ENCODE measurements around the gene FMNL1.

FMNL1 gene

DNA sequence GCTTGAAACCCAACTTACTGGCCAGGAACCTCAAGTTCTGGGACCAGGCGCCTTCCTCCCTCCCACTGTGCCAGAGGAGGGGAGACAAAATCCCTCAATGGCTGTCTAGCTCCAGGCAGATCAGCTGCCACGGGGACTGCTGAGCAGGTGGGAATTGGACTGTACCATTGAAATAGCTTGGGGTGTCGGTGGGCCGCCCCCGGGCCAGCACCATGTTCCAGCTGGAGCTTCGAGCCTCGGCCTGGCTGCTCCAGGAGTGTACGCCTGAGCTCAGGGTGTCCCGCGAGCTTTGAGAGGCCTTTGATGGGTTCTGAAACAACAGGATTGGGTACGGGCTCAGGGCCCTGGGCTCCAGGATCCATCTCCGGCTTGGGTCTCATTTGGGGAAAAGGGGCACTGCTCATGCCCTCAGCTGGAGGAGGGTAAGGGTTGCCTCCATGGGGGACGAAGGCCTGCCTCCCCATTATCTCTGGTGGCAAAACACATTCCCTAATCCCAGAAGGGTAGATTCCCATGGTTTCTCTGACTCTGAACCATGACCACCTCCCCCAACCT, 44.8 kb downstream of the FMNL1 start:
- H3K27me3 ChIP-seq (ENCODE audit: control insufficient read depth, insufficient read depth, low read length): no peaks in the 10 kb centered on the region
- H3K4me3 ChIP-seq (ENCODE audit: low read length): no peak overlapping the region
- no peak overlapping the region for H3K9ac ChIP-seq (ENCODE audit: low read length)
- peaks cover 7% of the 10 kb centered on the region for H3K4me1 ChIP-seq (ENCODE audit: control insufficient read depth, low read depth, low read length)
- H3K27ac ChIP-seq (ENCODE audit: low read length): no peak overlapping the region
- no peaks in the 10 kb centered on the region for H3K9me3 ChIP-seq (ENCODE audit: control insufficient read depth, low read depth, low read length)
- peaks cover 14% of the 10 kb centered on the region for H3K36me3 ChIP-seq (ENCODE audit: control insufficient read depth, low read depth, low read length)

DNA sequence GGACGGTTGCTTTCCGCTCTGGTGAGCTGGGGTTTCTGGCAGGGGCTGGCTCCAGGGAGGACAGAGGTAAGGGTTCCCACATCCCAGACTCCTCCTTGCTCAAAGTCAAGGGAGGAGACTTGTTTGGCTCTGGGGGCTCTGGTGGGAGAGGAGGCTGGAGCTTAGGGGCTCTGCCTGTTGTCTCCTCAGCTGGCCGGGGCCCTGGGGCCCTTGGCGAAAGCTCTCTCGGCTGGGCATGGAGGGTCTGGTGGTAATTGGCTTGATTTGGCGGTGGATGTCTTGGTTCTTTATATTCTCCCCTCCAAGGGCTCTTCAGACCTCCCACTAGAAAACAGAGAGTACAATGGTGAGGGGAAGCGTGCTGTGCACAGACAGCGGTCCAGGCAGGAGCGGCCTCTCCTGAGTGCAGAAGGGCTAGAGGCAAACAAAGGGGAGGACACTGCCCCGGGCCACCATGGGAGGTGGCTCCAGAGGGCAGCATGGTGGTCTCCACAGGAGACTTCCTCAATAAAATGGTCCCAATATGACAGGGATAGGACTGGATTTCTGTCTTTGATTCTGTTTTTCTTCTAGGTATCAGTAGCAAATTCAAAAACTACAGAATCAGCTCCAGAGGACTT, 45.9 kb downstream of the FMNL1 start:
- Histone ChIP-seq H3K27me3 (ENCODE audit: control insufficient read depth, insufficient read depth, low read length) (no peaks in the 10 kb centered on the region), H3K27ac (ENCODE audit: low read length) (no peak overlapping the region), H3K4me1 (ENCODE audit: control insufficient read depth, low read depth, low read length) (peaks cover 3% of the 10 kb centered on the region), H3K36me3 (ENCODE audit: control insufficient read depth, low read depth, low read length) (peaks cover 14% of the 10 kb centered on the region), H3K4me3 (ENCODE audit: low read length) (no peak overlapping the region), H3K9me3 (ENCODE audit: control insufficient read depth, low read depth, low read length) (no peaks in the 10 kb centered on the region), H3K9ac (ENCODE audit: low read length) (no peak overlapping the region)

DNA sequence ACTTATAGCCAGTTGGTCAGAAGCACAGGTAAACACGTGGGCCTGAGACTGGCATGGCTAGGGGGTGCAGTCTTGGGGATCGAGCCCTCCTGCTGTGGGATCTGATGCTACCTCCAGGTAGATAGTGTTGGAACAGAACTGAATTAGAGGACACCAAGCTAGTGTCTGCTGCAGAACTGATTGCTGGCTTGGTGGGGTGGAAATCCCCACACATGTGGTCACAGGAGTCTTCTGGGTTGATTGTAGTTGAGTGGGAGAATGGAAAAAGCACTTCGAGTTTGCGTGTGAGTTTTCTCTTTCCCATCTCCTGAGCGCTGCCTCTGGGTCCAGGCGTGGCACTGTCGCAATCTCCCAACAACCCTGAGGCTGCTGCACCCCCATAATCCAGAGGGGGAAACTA, 48.2 kb downstream of the FMNL1 start:
- H3K36me3 ChIP-seq (ENCODE audit: control insufficient read depth, low read depth, low read length): peaks cover 12% of the 10 kb centered on the region
- no peak overlapping the region for H3K27ac ChIP-seq (ENCODE audit: low read length)
- no peaks in the 10 kb centered on the region for H3K4me1 ChIP-seq (ENCODE audit: control insufficient read depth, low read depth, low read length)
- no peaks in the 10 kb centered on the region for H3K9me3 ChIP-seq (ENCODE audit: control insufficient read depth, low read depth, low read length)
- no peak overlapping the region for H3K4me3 ChIP-seq (ENCODE audit: low read length)
- H3K9ac ChIP-seq (ENCODE audit: low read length): no peak overlapping the region
- no peaks in the 10 kb centered on the region for H3K27me3 ChIP-seq (ENCODE audit: control insufficient read depth, insufficient read depth, low read length)

DNA sequence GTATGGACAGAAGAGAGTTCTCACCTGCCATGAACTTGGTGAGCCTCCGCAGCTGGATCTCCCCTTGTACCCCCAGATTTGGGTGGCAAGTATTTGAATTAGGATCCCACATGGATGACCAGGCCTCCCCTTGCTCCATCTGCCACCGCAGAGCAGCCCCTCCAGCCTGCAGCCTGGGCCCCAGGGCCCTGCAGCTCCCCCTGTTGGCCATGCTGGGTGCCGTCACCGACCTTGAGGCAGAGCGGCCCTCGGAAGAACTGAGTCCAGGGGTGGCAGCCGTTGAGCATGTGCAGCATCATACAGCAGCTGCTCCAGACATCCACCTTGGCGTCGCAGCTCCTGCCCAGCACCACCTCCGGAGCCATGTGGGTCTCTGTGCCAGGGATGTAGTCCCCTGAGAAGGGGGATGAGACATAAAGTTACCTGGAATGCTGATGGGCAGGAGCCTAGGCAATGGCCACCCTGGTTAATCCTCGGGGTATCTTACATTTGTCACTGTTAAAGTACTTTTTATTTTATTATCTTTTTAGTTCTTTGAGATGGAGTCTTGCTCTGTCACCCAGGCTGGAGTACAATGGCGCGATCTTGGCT, 49.2 kb downstream of the FMNL1 start:
- Histone ChIP-seq H3K9me3 (ENCODE audit: control insufficient read depth, low read depth, low read length) (no peaks in the 10 kb centered on the region), H3K27ac (ENCODE audit: low read length) (no peak overlapping the region), H3K4me3 (ENCODE audit: low read length) (no peak overlapping the region), H3K4me1 (ENCODE audit: control insufficient read depth, low read depth, low read length) (no peaks in the 10 kb centered on the region), H3K36me3 (ENCODE audit: control insufficient read depth, low read depth, low read length) (peaks cover 12% of the 10 kb centered on the region), H3K9ac (ENCODE audit: low read length) (no peak overlapping the region), H3K27me3 (ENCODE audit: control insufficient read depth, insufficient read depth, low read length) (no peaks in the 10 kb centered on the region)

DNA sequence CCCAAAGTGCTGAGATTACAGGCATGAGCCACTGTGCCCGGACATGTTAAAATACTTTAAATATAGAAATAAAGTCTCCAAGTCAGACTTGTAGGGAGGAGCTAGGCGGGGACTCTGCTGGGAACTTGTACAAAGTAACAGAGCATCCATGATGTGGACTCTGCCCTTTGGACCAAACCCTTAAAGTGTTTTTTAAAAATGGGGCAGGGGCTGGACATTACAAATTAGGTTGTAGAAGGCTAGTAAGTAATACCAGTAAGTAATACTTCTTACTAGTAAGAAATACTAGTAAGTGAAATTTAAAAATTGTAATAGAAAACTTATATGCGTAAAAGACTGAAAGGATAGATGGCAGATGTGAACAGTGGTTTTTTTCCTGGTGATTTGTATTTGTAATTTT, 49.9 kb downstream of the FMNL1 start:
- H3K4me3 ChIP-seq (ENCODE audit: low read length): no peak overlapping the region
- no peak overlapping the region for H3K27ac ChIP-seq (ENCODE audit: low read length)
- H3K27me3 ChIP-seq (ENCODE audit: control insufficient read depth, insufficient read depth, low read length): no peaks in the 10 kb centered on the region
- H3K9me3 ChIP-seq (ENCODE audit: control insufficient read depth, low read depth, low read length): no peaks in the 10 kb centered on the region
- no peak overlapping the region for H3K9ac ChIP-seq (ENCODE audit: low read length)
- H3K4me1 ChIP-seq (ENCODE audit: control insufficient read depth, low read depth, low read length): no peaks in the 10 kb centered on the region
- H3K36me3 ChIP-seq (ENCODE audit: control insufficient read depth, low read depth, low read length): peaks cover 12% of the 10 kb centered on the region

DNA sequence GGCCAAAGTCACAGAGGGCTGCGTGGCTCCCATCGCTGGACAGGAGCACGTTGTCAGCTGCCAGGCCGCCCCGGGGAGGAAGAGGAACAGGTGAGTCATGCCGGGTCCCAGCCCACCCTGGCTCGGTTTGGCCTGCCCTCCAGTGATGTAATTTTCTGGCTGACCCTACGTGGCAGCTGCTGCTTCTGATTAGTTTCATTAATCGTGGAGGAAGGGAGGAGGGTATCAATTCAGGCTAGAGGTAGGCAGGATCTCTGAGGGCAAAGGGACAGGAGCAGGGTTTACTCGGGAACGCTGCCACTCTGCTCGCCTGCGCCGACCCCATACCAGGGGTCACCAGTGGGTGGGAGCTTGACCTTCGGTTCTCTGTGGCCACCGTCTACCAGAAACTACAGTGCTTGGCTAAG, 51.9 kb downstream of the FMNL1 start:
- no peak overlapping the region for H3K4me3 ChIP-seq (ENCODE audit: low read length)
- peaks cover 10% of the 10 kb centered on the region for H3K36me3 ChIP-seq (ENCODE audit: control insufficient read depth, low read depth, low read length)
- H3K27me3 ChIP-seq (ENCODE audit: control insufficient read depth, insufficient read depth, low read length): no peaks in the 10 kb centered on the region
- H3K9ac ChIP-seq (ENCODE audit: low read length): no peak overlapping the region
- H3K9me3 ChIP-seq (ENCODE audit: control insufficient read depth, low read depth, low read length): no peaks in the 10 kb centered on the region
- peaks cover 4% of the 10 kb centered on the region for H3K4me1 ChIP-seq (ENCODE audit: control insufficient read depth, low read depth, low read length)
- H3K27ac ChIP-seq (ENCODE audit: low read length): no peak overlapping the region

DNA sequence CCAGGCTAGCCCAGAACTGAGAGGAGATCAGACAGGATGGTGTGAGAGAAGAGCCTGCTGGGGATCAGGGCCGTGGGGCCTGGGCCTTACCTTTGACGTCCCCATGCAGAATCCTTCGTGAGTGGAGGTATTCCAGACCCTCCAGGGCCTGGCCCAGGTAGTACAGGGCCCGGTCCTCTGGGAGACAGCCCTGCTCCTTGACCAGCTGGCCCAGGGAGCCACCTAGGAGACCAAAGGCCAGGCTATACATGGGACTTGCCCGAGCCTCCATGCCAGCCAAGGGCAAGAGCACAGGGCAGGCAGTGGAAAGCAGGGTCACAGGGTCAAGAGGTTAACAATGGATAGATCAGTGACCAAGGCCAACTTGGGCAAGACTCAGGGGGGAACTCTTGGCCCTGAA, 52.3 kb downstream of the FMNL1 start:
- Histone ChIP-seq H3K27ac (ENCODE audit: low read length) (no peak overlapping the region), H3K9ac (ENCODE audit: low read length) (no peak overlapping the region), H3K9me3 (ENCODE audit: control insufficient read depth, low read depth, low read length) (no peaks in the 10 kb centered on the region), H3K36me3 (ENCODE audit: control insufficient read depth, low read depth, low read length) (peaks cover 8% of the 10 kb centered on the region), H3K27me3 (ENCODE audit: control insufficient read depth, insufficient read depth, low read length) (no peaks in the 10 kb centered on the region), H3K4me3 (ENCODE audit: low read length) (no peak overlapping the region), H3K4me1 (ENCODE audit: control insufficient read depth, low read depth, low read length) (peaks cover 4% of the 10 kb centered on the region)

DNA sequence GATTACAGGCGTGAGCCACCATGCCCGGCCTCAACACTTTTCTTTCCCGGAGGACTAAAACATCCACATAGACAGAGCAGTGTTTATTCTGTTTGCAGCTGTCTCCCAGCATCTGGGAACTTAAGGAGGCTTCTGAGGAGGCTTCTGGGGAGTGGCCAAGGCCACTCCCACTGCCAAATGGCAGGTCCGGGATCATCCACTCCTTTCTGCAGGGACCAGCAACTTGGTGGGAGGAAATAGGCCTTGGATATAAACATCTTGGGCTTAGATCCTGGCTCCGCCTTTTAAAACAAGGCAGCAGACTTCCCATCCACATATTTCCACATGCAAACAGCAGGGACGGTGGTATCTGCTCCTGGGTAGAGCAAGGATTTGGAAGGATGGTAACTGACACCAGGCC, 54.3 kb downstream of the FMNL1 start:
- no peak overlapping the region for H3K9ac ChIP-seq (ENCODE audit: low read length)

DNA sequence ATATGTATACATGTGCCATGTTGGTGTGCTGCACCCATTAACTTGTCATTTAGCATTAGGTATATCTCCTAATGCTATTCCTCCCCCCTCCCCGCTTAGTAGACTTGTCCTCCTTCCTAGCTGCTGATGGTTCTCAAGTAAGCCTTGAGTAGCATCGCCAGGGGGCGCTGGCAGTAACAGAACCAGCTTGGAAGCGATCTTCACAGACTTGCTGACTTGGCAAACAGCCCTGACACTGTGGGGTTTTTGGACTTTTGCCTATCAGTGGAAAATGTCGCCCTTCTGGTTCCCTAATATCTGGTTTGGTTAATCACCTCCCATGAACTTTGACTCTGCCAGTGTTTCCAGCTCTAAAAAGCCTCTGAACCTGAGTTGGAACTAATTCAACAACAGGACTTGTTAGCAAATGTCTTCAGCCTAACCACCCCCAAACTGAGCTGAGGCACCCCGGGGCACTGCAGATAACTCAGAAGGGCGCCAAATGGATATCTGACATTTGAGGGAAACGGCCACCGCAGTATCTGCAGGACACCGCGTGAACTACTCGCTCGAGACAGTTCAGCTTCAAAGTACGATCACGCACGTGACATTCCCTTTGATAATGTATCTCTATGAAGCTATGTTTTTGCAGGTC, 55.6 kb downstream of the FMNL1 start:
- peaks cover 4% of the 10 kb centered on the region for H3K4me1 ChIP-seq (ENCODE audit: control insufficient read depth, low read depth, low read length)
- H3K4me3 ChIP-seq (ENCODE audit: low read length): no peak overlapping the region
- H3K36me3 ChIP-seq (ENCODE audit: control insufficient read depth, low read depth, low read length): peaks cover 5% of the 10 kb centered on the region
- H3K9me3 ChIP-seq (ENCODE audit: control insufficient read depth, low read depth, low read length): no peaks in the 10 kb centered on the region
- H3K27ac ChIP-seq (ENCODE audit: low read length): no peak overlapping the region
- H3K9ac ChIP-seq (ENCODE audit: low read length): no peak overlapping the region
- no peaks in the 10 kb centered on the region for H3K27me3 ChIP-seq (ENCODE audit: control insufficient read depth, insufficient read depth, low read length)

More for the DNA sequence above, 54.3 kb downstream of the FMNL1 start:
- no peaks in the 10 kb centered on the region for H3K9me3 ChIP-seq (ENCODE audit: control insufficient read depth, low read depth, low read length)
- no peaks in the 10 kb centered on the region for H3K27me3 ChIP-seq (ENCODE audit: control insufficient read depth, insufficient read depth, low read length)
- peaks cover 4% of the 10 kb centered on the region for H3K4me1 ChIP-seq (ENCODE audit: control insufficient read depth, low read depth, low read length)
- no peak overlapping the region for H3K4me3 ChIP-seq (ENCODE audit: low read length)
- H3K36me3 ChIP-seq (ENCODE audit: control insufficient read depth, low read depth, low read length): peaks cover 3% of the 10 kb centered on the region
- H3K27ac ChIP-seq (ENCODE audit: low read length): no peak overlapping the region

DNA sequence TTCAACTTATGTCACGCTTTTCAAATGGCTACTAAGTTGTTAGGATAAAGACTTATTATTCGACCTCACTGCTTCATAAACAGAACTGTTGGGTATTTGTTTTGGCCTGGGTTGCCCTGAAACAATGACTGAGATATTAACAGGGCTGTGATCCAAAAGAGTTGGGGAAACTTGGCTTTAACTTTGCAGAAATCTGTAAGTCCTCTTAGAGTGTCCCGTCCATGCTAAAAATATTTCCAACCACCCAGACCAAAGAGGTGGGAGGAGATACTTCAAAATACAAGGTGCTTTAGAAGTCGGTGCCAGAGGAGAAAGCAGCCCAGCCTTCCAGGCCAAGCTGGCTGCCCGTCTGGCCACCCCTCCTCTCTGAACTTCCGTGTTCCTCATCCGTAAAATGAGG, 56.3 kb downstream of the FMNL1 start:
- Histone ChIP-seq H3K4me1 (ENCODE audit: control insufficient read depth, low read depth, low read length) (peaks cover 4% of the 10 kb centered on the region), H3K4me3 (ENCODE audit: low read length) (no peak overlapping the region), H3K36me3 (ENCODE audit: control insufficient read depth, low read depth, low read length) (peaks cover 8% of the 10 kb centered on the region), H3K9ac (ENCODE audit: low read length) (no peak overlapping the region), H3K27me3 (ENCODE audit: control insufficient read depth, insufficient read depth, low read length) (no peaks in the 10 kb centered on the region), H3K9me3 (ENCODE audit: control insufficient read depth, low read depth, low read length) (no peaks in the 10 kb centered on the region), H3K27ac (ENCODE audit: low read length) (no peak overlapping the region)

DNA sequence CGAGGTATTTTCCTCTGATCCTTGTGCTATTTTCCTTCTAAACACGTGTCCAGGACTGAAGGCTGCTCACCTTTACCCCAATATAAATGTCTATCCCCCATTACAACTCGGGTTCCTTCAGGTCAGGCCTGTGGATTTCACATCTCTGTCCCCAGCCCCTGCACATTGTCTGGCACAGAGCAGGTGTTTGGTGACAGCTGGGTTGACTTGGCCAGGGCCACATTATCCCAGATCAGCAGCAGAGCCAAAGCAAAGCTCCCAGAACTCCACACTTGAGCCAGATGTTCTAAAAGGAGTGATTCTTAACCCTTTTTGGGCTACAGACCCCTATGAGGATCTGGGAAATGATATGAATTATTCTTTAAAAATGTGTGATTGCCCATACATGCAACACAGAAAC, 58.2 kb downstream of the FMNL1 start:
- Histone ChIP-seq H3K9ac (ENCODE audit: low read length) (no peak overlapping the region), H3K36me3 (ENCODE audit: control insufficient read depth, low read depth, low read length) (peaks cover 10% of the 10 kb centered on the region), H3K9me3 (ENCODE audit: control insufficient read depth, low read depth, low read length) (no peaks in the 10 kb centered on the region), H3K27me3 (ENCODE audit: control insufficient read depth, insufficient read depth, low read length) (no peaks in the 10 kb centered on the region), H3K4me3 (ENCODE audit: low read length) (no peak overlapping the region), H3K4me1 (ENCODE audit: control insufficient read depth, low read depth, low read length) (peaks cover 4% of the 10 kb centered on the region), H3K27ac (ENCODE audit: low read length) (no peak overlapping the region)
